Breast epithelium (tissue), 4 donors: ENCODE results near the gene NGB. TPM values are rescaled to one million over a fixed set of nuclear protein-coding genes. Genes with fewer than 3 reads are reported as not detected.

Experiments
- DNase-seq, 2 donors: peaks; one replicate each; pipeline ENCODE4 v3.0.0-alpha.2; 2019; ENCODE audit warnings: low spot score in 2 of 2
- H3K27ac ChIP-seq, 2 donors: fragments of 200-600 bp; sonication (generic) in 1 of 2; one replicate each; pipeline ENCODE4 v1.5.1; 2016 to 2019; ENCODE audit warnings: mild to moderate bottlenecking in 1 of 2
- H3K27me3 ChIP-seq, 2 donors: fragments of 200-600 bp; sonication (generic) in 1 of 2; one replicate each; pipeline versions ENCODE4 v1.5.1 to v1.6.0; 2017 to 2019; ENCODE audit warnings: control low read depth in 1 of 2, mild to moderate bottlenecking in 1 of 2
- H3K36me3 ChIP-seq: fragments of 200-600 bp; one replicate; pipeline ENCODE4 v1.5.1; 2019
- H3K4me1 ChIP-seq, 2 donors: fragments of 200-600 bp; sonication (generic); one replicate each; pipeline ENCODE4 v1.5.1; 2016 to 2019; ENCODE audit warnings: control low read depth in 1 of 2
- H3K4me3 ChIP-seq, 3 donors: fragments of 200-600 bp; sonication (generic); 1 replicate in 2 of 3; 2 replicates in 1 of 3; pipeline ENCODE4 v1.5.1; 2016 to 2019; ENCODE audit warnings: mild to moderate bottlenecking in 3 of 3, moderate library complexity in 2 of 3
- H3K9me3 ChIP-seq, 2 donors: fragments of 200-600 bp; sonication (generic) in 1 of 2; one replicate each; pipeline ENCODE4 v1.5.1; 2016 to 2019; ENCODE audit warnings: control low read depth in 1 of 2
- POLR2A ChIP-seq: fragments of 450-650 bp; IDR thresholded peaks from one replicate; pipeline ENCODE4 v1.6.1; 2016; ENCODE audit warnings: antibody characterized with exemption, mild to moderate bottlenecking, moderate library complexity
- POLR2AphosphoS5 ChIP-seq, 3 donors: sonication (generic); formaldehyde crosslinking; IDR thresholded peaks; one replicate each; pipeline ENCODE4 v1.6.1; 2017; ENCODE audit warnings: antibody characterized with exemption in 3 of 3
- intact Hi-C: fragments of 100-400 bp; cut with DNase I; formaldehyde crosslinking; loops from one replicate; pipeline ENCODE4 v1.15.1; 2023; ENCODE audit warnings: low total_unique reads
- total RNA-seq, 3 donors: library from RNA; depleted of rRNA; stranded (reverse); fragments of >200 nt; gene quantifications; one replicate each; pipeline ENCODE4 v1.1.0, GENCODE V29; 2016
- TF ChIP-seq, protein P1 (sequence below), 3 donors: fragments of 450-650 bp; IDR thresholded peaks; one replicate each; pipeline ENCODE4 v1.5.1; 2016 to 2017; ENCODE audit warnings: antibody characterized with exemption in 3 of 3, mild to moderate bottlenecking in 3 of 3, moderate library complexity in 3 of 3

Gene NGB
- total RNA-seq, 3 donors from 2014 or later = not detected

- H3K36me3 ChIP-seq = no peaks in the 10 kb centered on the region
- no peaks in the 10 kb centered on the region for H3K4me1 ChIP-seq
- no peak overlapping the region for H3K27ac ChIP-seq
- H3K4me3 ChIP-seq = no peak overlapping the region
- H3K9me3 ChIP-seq = no peaks in the 10 kb centered on the region
- intact Hi-C loops = no loop called here
- no peaks in the 10 kb centered on the region for H3K27me3 ChIP-seq
- TF ChIP-seq POLR2AphosphoS5 (IDR thresholded peaks at IDR 0.05) = no peak
- TF ChIP-seq POLR2A = no peak
- TF ChIP-seq, protein P1, sequence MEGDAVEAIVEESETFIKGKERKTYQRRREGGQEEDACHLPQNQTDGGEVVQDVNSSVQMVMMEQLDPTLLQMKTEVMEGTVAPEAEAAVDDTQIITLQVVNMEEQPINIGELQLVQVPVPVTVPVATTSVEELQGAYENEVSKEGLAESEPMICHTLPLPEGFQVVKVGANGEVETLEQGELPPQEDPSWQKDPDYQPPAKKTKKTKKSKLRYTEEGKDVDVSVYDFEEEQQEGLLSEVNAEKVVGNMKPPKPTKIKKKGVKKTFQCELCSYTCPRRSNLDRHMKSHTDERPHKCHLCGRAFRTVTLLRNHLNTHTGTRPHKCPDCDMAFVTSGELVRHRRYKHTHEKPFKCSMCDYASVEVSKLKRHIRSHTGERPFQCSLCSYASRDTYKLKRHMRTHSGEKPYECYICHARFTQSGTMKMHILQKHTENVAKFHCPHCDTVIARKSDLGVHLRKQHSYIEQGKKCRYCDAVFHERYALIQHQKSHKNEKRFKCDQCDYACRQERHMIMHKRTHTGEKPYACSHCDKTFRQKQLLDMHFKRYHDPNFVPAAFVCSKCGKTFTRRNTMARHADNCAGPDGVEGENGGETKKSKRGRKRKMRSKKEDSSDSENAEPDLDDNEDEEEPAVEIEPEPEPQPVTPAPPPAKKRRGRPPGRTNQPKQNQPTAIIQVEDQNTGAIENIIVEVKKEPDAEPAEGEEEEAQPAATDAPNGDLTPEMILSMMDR (IDR thresholded peaks at IDR 0.05) = no peak
- no peak for DNase-seq
Observed at GRCh38 chr14:77250927-77251326, 20.1 kb downstream of the NGB start.

DNA sequence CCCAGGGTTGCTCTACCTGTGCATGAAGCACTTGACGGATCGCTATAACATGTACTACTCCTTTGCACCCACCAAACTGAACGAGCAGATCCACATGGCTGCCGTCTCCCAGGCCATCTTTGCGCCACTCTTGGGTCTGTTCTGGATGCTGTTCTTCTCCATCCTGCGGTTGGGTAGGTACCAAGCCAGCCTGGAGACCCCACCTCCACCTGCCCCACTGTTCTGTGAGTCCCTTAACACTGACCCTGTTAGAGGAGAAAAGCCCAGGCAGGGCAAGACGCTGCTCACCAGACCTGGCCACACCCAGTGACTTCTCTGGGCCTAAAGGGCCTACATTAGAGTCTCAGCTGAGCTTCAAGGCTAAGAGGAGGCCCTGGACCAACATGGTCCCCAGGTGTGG, 21.7 kb downstream of the NGB start:
- Histone ChIP-seq H3K27ac (no peak overlapping the region), H3K4me1 (no peaks in the 10 kb centered on the region), H3K4me3 (no peak overlapping the region), H3K27me3 (no peaks in the 10 kb centered on the region), H3K36me3 (no peaks in the 10 kb centered on the region), H3K9me3 (no peaks in the 10 kb centered on the region)
- intact Hi-C loops = no loop called here
- TF ChIP-seq, protein P1 (IDR thresholded peaks at IDR 0.05) = no peak
- TF ChIP-seq POLR2A = no peak
- no peak for DNase-seq

GRCh38 chr14:77248666-77249065, 22.3 kb downstream of the NGB start:
- intact Hi-C loops = no loop called here
- Histone ChIP-seq H3K9me3 (no peaks in the 10 kb centered on the region), H3K27me3 (no peaks in the 10 kb centered on the region), H3K4me3 (no peak overlapping the region), H3K27ac (no peak overlapping the region), H3K36me3 (no peaks in the 10 kb centered on the region), H3K4me1 (no peaks in the 10 kb centered on the region)
- TF ChIP-seq POLR2A = no peak
- TF ChIP-seq, protein P1 (IDR thresholded peaks at IDR 0.05) = no peak
- no peak for TF ChIP-seq POLR2AphosphoS5 (IDR thresholded peaks at IDR 0.05)
- no peak for DNase-seq

DNA sequence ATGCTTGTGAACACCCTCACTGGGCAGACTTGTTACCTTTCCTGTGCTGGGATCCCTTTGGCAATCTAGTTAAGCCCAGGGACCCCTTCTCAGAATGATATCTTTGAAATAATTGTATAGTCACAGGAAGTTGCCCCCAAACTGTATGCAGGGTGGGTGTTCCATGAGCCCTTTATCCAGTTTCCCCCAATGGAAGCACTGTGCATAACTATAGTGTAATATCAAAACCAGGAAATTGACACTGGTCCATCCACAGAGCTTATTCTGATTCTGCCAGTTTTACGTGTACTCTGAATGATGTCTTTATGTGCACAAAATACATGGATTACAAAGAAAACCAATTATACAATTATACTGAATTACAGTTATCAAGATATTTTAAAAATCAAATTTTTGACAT, 24.2 kb downstream of the NGB start:
- no peak overlapping the region for H3K4me3 ChIP-seq
- TF ChIP-seq, protein P1 (IDR thresholded peaks at IDR 0.05) = no peak
- TF ChIP-seq POLR2A = no peak
- no peak for TF ChIP-seq POLR2AphosphoS5 (IDR thresholded peaks at IDR 0.05)
- H3K27ac ChIP-seq = no peak overlapping the region
- no peaks in the 10 kb centered on the region for H3K36me3 ChIP-seq
- DNase-seq = no peak
- H3K4me1 ChIP-seq = no peaks in the 10 kb centered on the region
- no peaks in the 10 kb centered on the region for H3K27me3 ChIP-seq
- intact Hi-C loops = no loop called here
- H3K9me3 ChIP-seq = no peaks in the 10 kb centered on the region

DNA sequence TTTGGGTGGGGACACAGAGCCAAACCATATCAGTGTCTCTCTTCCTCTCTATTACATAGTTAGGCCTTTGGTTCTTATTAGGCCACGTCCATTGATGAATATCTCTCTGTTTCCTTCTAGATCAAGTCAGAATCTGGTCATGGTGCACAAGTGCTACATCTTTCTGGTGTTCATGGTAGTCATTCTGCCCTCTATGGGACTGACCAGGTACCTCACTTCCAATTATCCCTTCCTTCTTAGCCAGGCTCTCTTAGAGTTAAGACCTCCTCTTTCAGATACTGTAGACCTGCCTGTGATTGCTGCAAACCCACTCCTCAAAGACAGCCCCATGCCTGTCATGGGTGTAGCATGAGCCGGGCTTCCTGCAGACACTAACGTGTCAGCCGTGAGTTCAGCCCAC, 25.2 kb downstream of the NGB start:
- intact Hi-C loops = no loop called here
- no peaks in the 10 kb centered on the region for H3K27me3 ChIP-seq
- TF ChIP-seq, protein P1 (IDR thresholded peaks at IDR 0.05) = no peak
- TF ChIP-seq POLR2A (no peak), POLR2AphosphoS5 (IDR thresholded peaks at IDR 0.05) (no peak)

More for the DNA sequence above, 25.2 kb downstream of the NGB start:
- Histone ChIP-seq H3K9me3 (no peaks in the 10 kb centered on the region), H3K27ac (no peak overlapping the region), H3K4me3 (no peak overlapping the region), H3K4me1 (no peaks in the 10 kb centered on the region), H3K36me3 (no peaks in the 10 kb centered on the region)
- DNase-seq = no peak
